ENCODE data around the gene KNCN. TPM values are rescaled to one million over a fixed set of nuclear protein-coding genes. Genes with fewer than 3 reads are reported as not detected.

The KNCN gene
- total RNA-seq, 5 donors from 2014 or later (not counting 1 experiment from before 2014, with no cell fraction given) = 0.14 TPM; not detected in 4

- WGBS (ENCODE audit: insufficient coverage) = 93% methylated on average over 4 of the region's 4 CpGs
- Histone ChIP-seq H3K27me3 (replicated peaks in 1 of 2; ENCODE audit: control insufficient read depth in 2 of 2, extremely low read depth in 1 of 2, insufficient read depth in 2 of 2, low read length in 1 of 2) (no peaks in the 10 kb centered on the region), H3K9me3 (no peaks in the 10 kb centered on the region), H3K4me1 (ENCODE audit: control insufficient read depth in 1 of 2, extremely low read depth in 1 of 2, insufficient read depth in 2 of 2, low read length in 2 of 2) (peaks cover 3 to 15% of the 10 kb centered on the region in 2 experiments), H3K36me3 (ENCODE audit: control insufficient read depth in 2 of 2, extremely low read depth in 1 of 2, insufficient read depth in 1 of 2, low read length in 1 of 2) (peaks cover 24 to 40% of the 10 kb centered on the region in 2 donors), H3K27ac (ENCODE audit: low read length) (no peak overlapping the region), H3K4me3 (ENCODE audit: control insufficient read depth in 1 of 2, extremely low read depth in 1 of 2, low read length in 1 of 2) (no peak overlapping the region)
- ATAC-seq (replicated peaks in 1 of 4) = no peak
- Mint-ChIP-seq H3K9me3 (no peaks in the 10 kb centered on the region), H3K36me3 (peaks cover 66% of the 10 kb centered on the region), H3K27me3 (no peaks in the 10 kb centered on the region), H3K4me3 (no peak overlapping the region), H3K27ac (no peak overlapping the region), H3K4me1 (peaks cover 30 to 38% (median 30%) of the 10 kb centered on the region in 3 donors)
- DNase-seq = no peak
- CTCF ChIA-PET = no interaction called here
- POLR2A ChIA-PET = no interaction called here
Observed at GRCh38 chr1:46592823-46593222, 41.4 kb upstream of the KNCN start.

GRCh38 chr1:46589529-46589928 lies 38.1 kb upstream of the KNCN start:
- no peaks in the 10 kb centered on the region for H3K27me3 ChIP-seq (replicated peaks in 1 of 2; ENCODE audit: control insufficient read depth in 2 of 2, extremely low read depth in 1 of 2, insufficient read depth in 2 of 2, low read length in 1 of 2)
- H3K36me3 ChIP-seq (ENCODE audit: control insufficient read depth in 2 of 2, extremely low read depth in 1 of 2, insufficient read depth in 1 of 2, low read length in 1 of 2) = peaks cover 29 to 53% of the 10 kb centered on the region in 2 donors
- Mint-ChIP-seq H3K4me1 (peaks cover 5 to 11% (median 8%) of the 10 kb centered on the region in 3 donors), H3K27ac (no peak overlapping the region), H3K9me3 (no peaks in the 10 kb centered on the region), H3K4me3 (no peak overlapping the region), H3K27me3 (no peaks in the 10 kb centered on the region), H3K36me3 (peaks cover 66% of the 10 kb centered on the region)
- no peaks in the 10 kb centered on the region for H3K9me3 ChIP-seq
- ATAC-seq (replicated peaks in 1 of 4) (no peak), DNase-seq (no peak)
- no peak overlapping the region for H3K4me3 ChIP-seq (ENCODE audit: control insufficient read depth in 1 of 2, extremely low read depth in 1 of 2, low read length in 1 of 2)
- CTCF ChIA-PET = no interaction called here
- peaks cover 0 to under 1% of the 10 kb centered on the region in 2 experiments for H3K4me1 ChIP-seq (ENCODE audit: control insufficient read depth in 1 of 2, extremely low read depth in 1 of 2, insufficient read depth in 2 of 2, low read length in 2 of 2)
- H3K27ac ChIP-seq (ENCODE audit: low read length) = no peak overlapping the region
- POLR2A ChIA-PET = no interaction called here
- 89% methylated on average over 1 of the region's 3 CpGs for WGBS (ENCODE audit: insufficient coverage)

- no peaks in the 10 kb centered on the region for H3K27me3 Mint-ChIP-seq
- ATAC-seq (replicated peaks in 1 of 4) (no peak), DNase-seq (no peak)
- WGBS (ENCODE audit: insufficient coverage) = 100% methylated on average over 5 of the region's 7 CpGs
- peaks cover 6 to 12% (median 12%) of the 10 kb centered on the region in 3 donors for H3K4me1 Mint-ChIP-seq
- peaks cover 58% of the 10 kb centered on the region for H3K36me3 Mint-ChIP-seq
- no peak overlapping the region for H3K27ac Mint-ChIP-seq
- H3K9me3 Mint-ChIP-seq = no peaks in the 10 kb centered on the region
- ChIA-PET CTCF (no interaction called here), POLR2A (no interaction called here)
- peaks cover 25 to 58% of the 10 kb centered on the region in 2 donors for H3K36me3 ChIP-seq (ENCODE audit: control insufficient read depth in 2 of 2, extremely low read depth in 1 of 2, insufficient read depth in 1 of 2, low read length in 1 of 2)
- peaks cover 0 to 2% of the 10 kb centered on the region in 2 experiments for H3K4me1 ChIP-seq (ENCODE audit: control insufficient read depth in 1 of 2, extremely low read depth in 1 of 2, insufficient read depth in 2 of 2, low read length in 2 of 2)
- H3K27ac ChIP-seq (ENCODE audit: low read length) = no peak overlapping the region
- no peaks in the 10 kb centered on the region for H3K9me3 ChIP-seq
- no peak overlapping the region for H3K4me3 ChIP-seq (ENCODE audit: control insufficient read depth in 1 of 2, extremely low read depth in 1 of 2, low read length in 1 of 2)
- H3K27me3 ChIP-seq (replicated peaks in 1 of 2; ENCODE audit: control insufficient read depth in 2 of 2, extremely low read depth in 1 of 2, insufficient read depth in 2 of 2, low read length in 1 of 2) = no peaks in the 10 kb centered on the region
- H3K4me3 Mint-ChIP-seq = no peak overlapping the region
Observed at GRCh38 chr1:46587069-46587468, 35.6 kb upstream of the KNCN start.

GRCh38 chr1:46585312-46585938 lies 34.0 kb upstream of the KNCN start:
- H3K27me3 ChIP-seq (replicated peaks in 1 of 2; ENCODE audit: control insufficient read depth in 2 of 2, extremely low read depth in 1 of 2, insufficient read depth in 2 of 2, low read length in 1 of 2) = no peaks in the 10 kb centered on the region
- Mint-ChIP-seq H3K27ac (no peak overlapping the region), H3K4me1 (peaks cover 20 to 27% (median 26%) of the 10 kb centered on the region in 3 donors), H3K4me3 (no peak overlapping the region), H3K27me3 (no peaks in the 10 kb centered on the region), H3K9me3 (no peaks in the 10 kb centered on the region), H3K36me3 (peaks cover 53% of the 10 kb centered on the region)
- H3K4me3 ChIP-seq (ENCODE audit: control insufficient read depth in 1 of 2, extremely low read depth in 1 of 2, low read length in 1 of 2) = no peak overlapping the region
- no peak for DNase-seq
- no peak overlapping the region for H3K27ac ChIP-seq (ENCODE audit: low read length)
- WGBS (ENCODE audit: insufficient coverage) = 91% methylated on average over 4 of the region's 12 CpGs
- peaks cover 0 to 11% of the 10 kb centered on the region in 2 experiments for H3K4me1 ChIP-seq (ENCODE audit: control insufficient read depth in 1 of 2, extremely low read depth in 1 of 2, insufficient read depth in 2 of 2, low read length in 2 of 2)
- peaks cover 12 to 52% of the 10 kb centered on the region in 2 donors for H3K36me3 ChIP-seq (ENCODE audit: control insufficient read depth in 2 of 2, extremely low read depth in 1 of 2, insufficient read depth in 1 of 2, low read length in 1 of 2)
- ChIA-PET CTCF (interaction anchor here in 1 of 2 donors (0.6 kb wide), 1 partner anchor 213 kb away, joined by 3 read pairs; no protein-coding TSS in a partner anchor), POLR2A (no interaction called here)
- H3K9me3 ChIP-seq = no peaks in the 10 kb centered on the region
- ATAC-seq (replicated peaks in 1 of 4) = no peak

GRCh38 chr1:46583494-46583893 lies 32.0 kb upstream of the KNCN start:
- Mint-ChIP-seq H3K4me1 (peaks cover 21 to 31% (median 28%) of the 10 kb centered on the region in 3 donors), H3K27ac (peak overlapping the region in 1 of 2 donors; percentile 46), H3K4me3 (no peak overlapping the region), H3K27me3 (no peaks in the 10 kb centered on the region), H3K36me3 (peaks cover 47% of the 10 kb centered on the region), H3K9me3 (no peaks in the 10 kb centered on the region)
- Histone ChIP-seq H3K9me3 (no peaks in the 10 kb centered on the region), H3K36me3 (ENCODE audit: control insufficient read depth in 2 of 2, extremely low read depth in 1 of 2, insufficient read depth in 1 of 2, low read length in 1 of 2) (peaks cover 5 to 61% of the 10 kb centered on the region in 2 donors), H3K4me3 (ENCODE audit: control insufficient read depth in 1 of 2, extremely low read depth in 1 of 2, low read length in 1 of 2) (no peak overlapping the region), H3K27ac (ENCODE audit: low read length) (no peak overlapping the region), H3K27me3 (replicated peaks in 1 of 2; ENCODE audit: control insufficient read depth in 2 of 2, extremely low read depth in 1 of 2, insufficient read depth in 2 of 2, low read length in 1 of 2) (no peaks in the 10 kb centered on the region), H3K4me1 (ENCODE audit: control insufficient read depth in 1 of 2, extremely low read depth in 1 of 2, insufficient read depth in 2 of 2, low read length in 2 of 2) (peaks cover 0 to 11% of the 10 kb centered on the region in 2 experiments)
- ATAC-seq (replicated peaks in 1 of 4) = no peak
- POLR2A ChIA-PET = interaction anchor here in 1 of 2 donors (0.7 kb wide), 1 partner anchor 33 kb away, joined by 4 read pairs; the partner anchor contains the start of gene MOB3C
- no CpG with 5 or more reads among the region's 5 CpGs for WGBS (ENCODE audit: insufficient coverage)
- CTCF ChIA-PET = no interaction called here
- DNase-seq = no peak

GRCh38 chr1:46582972-46583371 lies 31.5 kb upstream of the KNCN start:
- Histone ChIP-seq H3K27ac (ENCODE audit: low read length) (no peak overlapping the region), H3K4me1 (ENCODE audit: control insufficient read depth in 1 of 2, extremely low read depth in 1 of 2, insufficient read depth in 2 of 2, low read length in 2 of 2) (peaks cover 0 to 11% of the 10 kb centered on the region in 2 experiments), H3K4me3 (ENCODE audit: control insufficient read depth in 1 of 2, extremely low read depth in 1 of 2, low read length in 1 of 2) (no peak overlapping the region), H3K27me3 (replicated peaks in 1 of 2; ENCODE audit: control insufficient read depth in 2 of 2, extremely low read depth in 1 of 2, insufficient read depth in 2 of 2, low read length in 1 of 2) (no peaks in the 10 kb centered on the region), H3K36me3 (ENCODE audit: control insufficient read depth in 2 of 2, extremely low read depth in 1 of 2, insufficient read depth in 1 of 2, low read length in 1 of 2) (peaks cover 5 to 66% of the 10 kb centered on the region in 2 donors), H3K9me3 (no peaks in the 10 kb centered on the region)
- H3K36me3 Mint-ChIP-seq = peaks cover 50% of the 10 kb centered on the region
- no peaks in the 10 kb centered on the region for H3K27me3 Mint-ChIP-seq
- no CpG with 5 or more reads among the region's 7 CpGs for WGBS (ENCODE audit: insufficient coverage)
- DNase-seq (no peak), ATAC-seq (replicated peaks in 1 of 4) (no peak)
- no peaks in the 10 kb centered on the region for H3K9me3 Mint-ChIP-seq
- peaks cover 21 to 31% (median 28%) of the 10 kb centered on the region in 3 donors for H3K4me1 Mint-ChIP-seq
- H3K27ac Mint-ChIP-seq = peak overlapping the region; percentile 46 to 90
- no peak overlapping the region for H3K4me3 Mint-ChIP-seq
- CTCF ChIA-PET = no interaction called here
- POLR2A ChIA-PET = interaction anchor here in 1 of 2 donors (0.7 kb wide), 1 partner anchor 33 kb away, joined by 4 read pairs; the partner anchor contains the start of gene MOB3C

All from T-cell (primary cell).